Measurements from ENCODE around the gene UBA7.

GRCh38 chr3:49813497-49814174 is at the start of gene UBA7:
- TF ChIP-seq TAF1 (IDR thresholded peaks at IDR 0.05; ENCODE audit: low read depth), result no peak
- TF ChIP-seq CREB1 (IDR thresholded peaks at IDR 0.05; ENCODE audit: low read depth), result no peak

Measured in Ishikawa (cell line).